K562 (cell line): ENCODE data around the gene DOCK8. TPM values are rescaled to one million over a fixed set of nuclear protein-coding genes. Genes with fewer than 3 reads are reported as not detected.

Experiments used
- ATAC-seq: fragments of 200-7000 bp; cut with Tn5 transposase; 3 replicates; pipeline ENCODE4 v1.9.1; 2020; ENCODE audit warnings: moderate library complexity
- BruUV-seq: library from RNA; stranded (reverse); fragments of 400-500 nt; replicated peaks from 2 replicates; lab custom pipeline; 2021; lab: Mats Ljungman, UMichigan
- CTCF ChIA-PET: fragments of 300-600 bp; formaldehyde crosslinking; extraction: SDS; loops from one replicate; lab custom pipeline; 2021; ENCODE audit warnings: low intra/inter-chr PET ratio; lab: Yijun Ruan, JAX
- POLR2A ChIA-PET: fragments of 300-600, 350-650 bp; sonication (Branson Sonifier 250); formaldehyde crosslinking; extraction: SDS; loops from one replicate; lab custom pipeline; 2021; ENCODE audit warnings: antibody characterized with exemption, inconsistent platforms; lab: Yijun Ruan, JAX
- DNase-seq, 4 experiments: peaks; one replicate each; pipeline versions ENCODE4 v3.0.0 to v3.0.0-alpha.2; 2011 to 2018; ENCODE audit warnings: low spot score in 3 of 4, mixed read lengths in 3 of 4; ENCODE audit errors: extremely low read depth in 1 of 4
- FAIRE-seq: peaks from 2 replicates; lab custom pipeline; 2011; peaks lifted over from hg19 to GRCh38; lab: Jason Lieb, UNC
- H2AFZ ChIP-seq: 2 replicates; pipeline ENCODE4 v1.6.0; 2011; ENCODE audit warnings: low read depth, low read length, control low read depth, inconsistent platforms
- H3K27ac ChIP-seq: fragments of 200-600 bp; 3 replicates; pipeline ENCODE4 v1.8.0; 2011; ENCODE audit warnings: low read depth, mild to moderate bottlenecking, control low read depth, inconsistent platforms, low read length, moderate library complexity, mixed read lengths; ENCODE audit errors: extremely low read depth
- H3K27me3 ChIP-seq, 2 experiments: fragments of 300-600 bp in 1 of 2; 2 replicates in 1 of 2; 3 replicates in 1 of 2; pipeline versions ENCODE4 v1.6.0 to v1.8.0; 2011; ENCODE audit warnings: inconsistent platforms in 2 of 2, low read length in 2 of 2, mild to moderate bottlenecking in 1 of 2, mixed read lengths in 1 of 2, moderate library complexity in 1 of 2; ENCODE audit not compliant: control insufficient read depth in 2 of 2, insufficient read depth in 2 of 2
- H3K36me3 ChIP-seq: fragments of 300-600 bp; 3 replicates; pipeline ENCODE4 v1.8.0; 2011; ENCODE audit warnings: mild to moderate bottlenecking, low read length, inconsistent platforms; ENCODE audit not compliant: control insufficient read depth, insufficient read depth
- H3K4me1 ChIP-seq, 2 experiments: fragments of 200-600 bp in 1 of 2; replicated peaks in 1 of 2; 2 replicates in 1 of 2; 3 replicates in 1 of 2; pipeline versions ENCODE4 v1.5.1 to v1.8.0; 2011; ENCODE audit warnings: inconsistent platforms in 2 of 2, low read length in 2 of 2, mild to moderate bottlenecking in 1 of 2, mixed read lengths in 1 of 2, moderate library complexity in 1 of 2; ENCODE audit not compliant: control insufficient read depth in 2 of 2, insufficient read depth in 2 of 2
- H3K4me2 ChIP-seq: 2 replicates; pipeline ENCODE4 v1.6.1; 2011; ENCODE audit warnings: low read length, control low read depth, inconsistent platforms, mixed read lengths; ENCODE audit not compliant: insufficient read depth
- H3K4me3 ChIP-seq: fragments of 200-600 bp; sonication (generic), shearing (Covaris generic); 2 replicates; pipeline ENCODE4 v1.5.1; 2016; ENCODE audit warnings: control low read depth, inconsistent platforms
- H3K79me2 ChIP-seq: fragments of 200-600 bp; 3 replicates; pipeline ENCODE4 v1.8.0; 2011; ENCODE audit warnings: low read length, inconsistent platforms; ENCODE audit not compliant: control insufficient read depth, insufficient read depth
- H3K9ac ChIP-seq, 2 experiments: 2 replicates each; pipeline versions ENCODE4 v1.6.0 to v1.6.1; 2011; ENCODE audit warnings: low read depth in 2 of 2, low read length in 2 of 2, control low read depth in 1 of 2, inconsistent platforms in 1 of 2, mild to moderate bottlenecking in 1 of 2, mixed read lengths in 1 of 2; ENCODE audit not compliant: insufficient read depth in 1 of 2
- H3K9me1 ChIP-seq: one replicate; pipeline ENCODE4 v1.6.0; 2011; ENCODE audit warnings: inconsistent platforms, mild to moderate bottlenecking, low read length, moderate library complexity; ENCODE audit not compliant: control insufficient read depth, insufficient read depth
- H3K9me3 ChIP-seq: replicated peaks from 2 replicates; pipeline ENCODE4 v1.5.1; 2011; ENCODE audit warnings: low read depth, low read length, inconsistent platforms; ENCODE audit not compliant: control insufficient read depth, insufficient read depth
- H4K20me1 ChIP-seq: replicated peaks from 2 replicates; pipeline ENCODE4 v1.6.1; 2011; ENCODE audit warnings: low read length, inconsistent platforms, mixed read lengths; ENCODE audit not compliant: control insufficient read depth, insufficient read depth
- HCFC1 ChIP-seq: IDR thresholded peaks from 2 replicates; pipeline ENCODE4 v1.6.1; 2012; ENCODE audit warnings: low read depth, low read length, improper control_type of control experiment
- SIN3A ChIP-seq, 2 experiments: fragments of 150-350 bp in 1 of 2; IDR thresholded peaks; 2 replicates each; pipeline ENCODE4 v1.6.1; 2011 to 2016; ENCODE audit warnings: borderline replicate concordance in 2 of 2, low read depth in 2 of 2, low read length in 2 of 2, mild to moderate bottlenecking in 2 of 2, moderate library complexity in 2 of 2; ENCODE audit not compliant: control insufficient read depth in 1 of 2
- whole genome bisulfite sequencing: fragments of 100-300 bp; shearing (Covaris generic); methylation state at CpG from one replicate; pipeline ENCODE4 v1.1.6; 2016; ENCODE audit warnings: low coverage, mixed read lengths; ENCODE audit not compliant: insufficient coverage; ENCODE audit errors: missing lambda C conversion rate; 5-methylcytosine and 5-hydroxymethylcytosine counted together
- in situ Hi-C: fragments of 300-500 bp; cut with MboI; formaldehyde crosslinking; loops from 4 replicates; pipeline ENCODE4 v1.15.0; 2018; ENCODE audit warnings: inconsistent platforms, mixed read lengths
- intact Hi-C: fragments of 100-400 bp; cut with micrococcal nuclease; formaldehyde crosslinking; loops from 2 replicates; pipeline ENCODE4 v1.14.2; 2022
- polyA plus RNA-seq, 8 experiments: library from polyadenylated mRNA; depleted of rRNA in 4 of 8; stranded (reverse) in 5 of 8; unstranded in 3 of 8; fragments of >200 nt; fragmentation: Nextera tagmentation in 2 of 8; fragmentation: Illumina TruSeq in 1 of 8; extraction: Ambion mirVana in 2 of 8; extraction: Trizol in 1 of 8; gene quantifications; 2 replicates each; pipeline versions ENCODE4 v1.2.1 to v1.2.3, GENCODE V29; 2011 to 2014; ENCODE audit warnings: inconsistent platforms in 1 of 8, missing spikeins in 1 of 8
- total RNA-seq, 7 experiments: library from RNA; depleted of rRNA in 6 of 7; stranded (reverse); fragments of >200 nt in 6 of 7; fragmentation: Illumina TruSeq in 2 of 7; extraction: Trizol in 2 of 7; gene quantifications; 2 replicates each; pipeline versions ENCODE4 v1.2.1 to v1.2.3, GENCODE V29; 2011 to 2021; ENCODE audit warnings: low replicate concordance in 1 of 7
- TF ChIP-seq, protein P1 (sequence below): sonication (generic); formaldehyde crosslinking; IDR thresholded peaks from 2 replicates; pipeline ENCODE4 v1.8.0; 2022; ENCODE audit warnings: mild to moderate bottlenecking, missing genetic modification reagents, borderline replicate concordance

Gene DOCK8
- total and polyA plus RNA-seq, 9 of the 15 experiments (the other 6 are each of a cell fraction or from before 2014, with no cell fraction given), result 14.4 to 53.8 (median 25.1) TPM

- no peaks in the 10 kb centered on the region for H3K79me2 ChIP-seq
- DNase-seq (no peak), FAIRE-seq (no peak), ATAC-seq (no peak)
- H3K4me1 ChIP-seq, result peaks cover 4 to 8% of the 10 kb centered on the region in 2 experiments; a peak in 4 of 5 replicates
- H3K9me1 ChIP-seq, result no peaks in the 10 kb centered on the region
- H2AFZ ChIP-seq, result no peak overlapping the region
- peaks cover 70% of the 10 kb centered on the region for H3K36me3 ChIP-seq
- no peaks in the 10 kb centered on the region for H3K27me3 ChIP-seq
- no peak overlapping the region for H3K4me2 ChIP-seq
- ChIA-PET CTCF (no interaction called here), POLR2A (no interaction called here)
- WGBS, result 90% methylated on average over 2 of the region's 2 CpGs
- H4K20me1 ChIP-seq, result no peaks in the 10 kb centered on the region
- H3K27ac ChIP-seq, result no peak overlapping the region
- in situ Hi-C loops (no loop called here), intact Hi-C loops (no loop called here)
- no peak overlapping the region for H3K9ac ChIP-seq
- H3K4me3 ChIP-seq, result no peak overlapping the region
- no peaks in the 10 kb centered on the region for H3K9me3 ChIP-seq
- BruUV-seq, result no TSS peak
- TF ChIP-seq HCFC1 (no peak), SIN3A (IDR thresholded peaks at IDR 0.05; ENCODE audit: borderline replicate concordance in 2 of 2, control insufficient read depth in 1 of 2, low read depth in 2 of 2, low read length in 2 of 2) (no peak)
- TF ChIP-seq, protein P1, sequence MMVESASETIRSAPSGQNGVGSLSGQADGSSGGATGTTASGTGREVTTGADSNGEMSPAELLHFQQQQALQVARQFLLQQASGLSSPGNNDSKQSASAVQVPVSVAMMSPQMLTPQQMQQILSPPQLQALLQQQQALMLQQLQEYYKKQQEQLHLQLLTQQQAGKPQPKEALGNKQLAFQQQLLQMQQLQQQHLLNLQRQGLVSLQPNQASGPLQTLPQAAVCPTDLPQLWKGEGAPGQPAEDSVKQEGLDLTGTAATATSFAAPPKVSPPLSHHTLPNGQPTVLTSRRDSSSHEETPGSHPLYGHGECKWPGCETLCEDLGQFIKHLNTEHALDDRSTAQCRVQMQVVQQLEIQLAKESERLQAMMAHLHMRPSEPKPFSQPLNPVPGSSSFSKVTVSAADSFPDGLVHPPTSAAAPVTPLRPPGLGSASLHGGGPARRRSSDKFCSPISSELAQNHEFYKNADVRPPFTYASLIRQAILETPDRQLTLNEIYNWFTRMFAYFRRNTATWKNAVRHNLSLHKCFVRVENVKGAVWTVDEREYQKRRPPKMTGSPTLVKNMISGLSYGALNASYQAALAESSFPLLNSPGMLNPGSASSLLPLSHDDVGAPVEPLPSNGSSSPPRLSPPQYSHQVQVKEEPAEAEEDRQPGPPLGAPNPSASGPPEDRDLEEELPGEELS (CRISPR knock-in tag), result no peak
Observed at GRCh38 chr9:316382-316965, 101.8 kb downstream of the DOCK8 start.
